PC-3 (cell line): Measurements from ENCODE around the gene MICU1.

ENCODE experiments used
- EZH2 ChIP-seq: fragments of 300-600 bp; sonication (generic); IDR thresholded peaks from one replicate; pipeline ENCODE4 v1.6.1; 2017; ENCODE audit warnings: antibody characterized with exemption, mild to moderate bottlenecking, low read length; ENCODE audit not compliant: unreplicated experiment
- EZH2phosphoT487 ChIP-seq: fragments of 300-600 bp; sonication (generic); IDR thresholded peaks from 2 replicates; pipeline ENCODE4 v1.6.1; 2018; ENCODE audit warnings: mild to moderate bottlenecking, antibody characterized with exemption, low read length, borderline replicate concordance
- TF ChIP-seq, protein P1 (sequence below): fragments of 300-600 bp; sonication (generic); conservative IDR thresholded peaks from 2 replicates; pipeline ENCODE4 v1.5.1; 2017; ENCODE audit warnings: antibody characterized with exemption, low read depth, mild to moderate bottlenecking, low read length

DNA sequence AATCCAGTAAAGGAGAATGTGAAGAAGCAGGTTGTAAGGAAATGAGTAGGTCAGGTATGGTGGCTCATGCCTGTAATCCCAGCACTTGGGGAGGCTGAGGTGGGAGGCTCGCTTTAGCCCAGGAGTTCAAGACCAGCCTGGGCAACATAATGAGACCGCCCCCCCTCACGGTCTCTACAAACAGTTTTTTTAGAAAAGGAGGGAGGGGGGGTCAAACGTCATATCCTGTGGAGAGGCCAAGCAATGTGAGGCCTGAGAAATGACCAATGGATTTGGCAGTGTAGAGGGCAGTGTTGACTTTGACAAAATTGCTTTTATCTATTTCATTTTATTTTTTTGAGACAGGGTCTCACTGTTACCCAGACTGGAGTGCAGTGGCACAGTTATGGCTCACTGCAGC, 268.9 kb downstream of the MICU1 start:
- TF ChIP-seq, protein P1, sequence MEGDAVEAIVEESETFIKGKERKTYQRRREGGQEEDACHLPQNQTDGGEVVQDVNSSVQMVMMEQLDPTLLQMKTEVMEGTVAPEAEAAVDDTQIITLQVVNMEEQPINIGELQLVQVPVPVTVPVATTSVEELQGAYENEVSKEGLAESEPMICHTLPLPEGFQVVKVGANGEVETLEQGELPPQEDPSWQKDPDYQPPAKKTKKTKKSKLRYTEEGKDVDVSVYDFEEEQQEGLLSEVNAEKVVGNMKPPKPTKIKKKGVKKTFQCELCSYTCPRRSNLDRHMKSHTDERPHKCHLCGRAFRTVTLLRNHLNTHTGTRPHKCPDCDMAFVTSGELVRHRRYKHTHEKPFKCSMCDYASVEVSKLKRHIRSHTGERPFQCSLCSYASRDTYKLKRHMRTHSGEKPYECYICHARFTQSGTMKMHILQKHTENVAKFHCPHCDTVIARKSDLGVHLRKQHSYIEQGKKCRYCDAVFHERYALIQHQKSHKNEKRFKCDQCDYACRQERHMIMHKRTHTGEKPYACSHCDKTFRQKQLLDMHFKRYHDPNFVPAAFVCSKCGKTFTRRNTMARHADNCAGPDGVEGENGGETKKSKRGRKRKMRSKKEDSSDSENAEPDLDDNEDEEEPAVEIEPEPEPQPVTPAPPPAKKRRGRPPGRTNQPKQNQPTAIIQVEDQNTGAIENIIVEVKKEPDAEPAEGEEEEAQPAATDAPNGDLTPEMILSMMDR = no peak
- TF ChIP-seq EZH2 (no peak), EZH2phosphoT487 (no peak)
